GM18867 (cell line): ENCODE results near the gene DUSP3.
"Not testable (repeated sequence)": the region's sequence is repeated elsewhere in the genome, so short reads cannot be mapped to it uniquely, and the experiment has no call there.

Source experiments
- ATAC-seq: cut with Tn5 transposase; IDR thresholded peaks from one replicate; pipeline ENCODE4 v1.9.1; 2021; ENCODE audit warnings: mild to moderate bottlenecking, moderate library complexity; ENCODE audit not compliant: unreplicated experiment

The DUSP3 gene

GRCh38 chr17:43803758-43804157 lies 25.0 kb upstream of the DUSP3 start:
- no peak for ATAC-seq

GRCh38 chr17:43801844-43802243 lies 23.1 kb upstream of the DUSP3 start:
- no peak for ATAC-seq

DNA sequence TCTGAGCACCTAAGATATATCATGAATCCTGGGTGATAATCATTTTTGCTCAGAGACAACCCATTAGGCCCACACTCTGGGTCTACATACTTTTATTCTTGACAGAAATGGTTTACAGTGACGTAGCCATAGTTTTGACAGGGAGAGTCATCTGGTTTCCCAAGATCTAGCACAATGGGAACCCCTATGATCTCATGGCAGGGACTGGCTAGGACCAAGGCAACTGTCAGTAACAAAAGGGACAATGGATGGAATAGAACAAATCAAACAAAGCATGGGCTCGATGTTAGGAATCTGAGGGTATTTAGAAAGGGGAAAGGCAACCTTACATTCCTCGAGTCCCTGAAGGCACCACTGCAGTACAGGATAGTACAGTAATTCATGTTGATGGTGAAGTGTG lies 22.0 kb upstream of the DUSP3 start:
- ATAC-seq, result no peak

DNA sequence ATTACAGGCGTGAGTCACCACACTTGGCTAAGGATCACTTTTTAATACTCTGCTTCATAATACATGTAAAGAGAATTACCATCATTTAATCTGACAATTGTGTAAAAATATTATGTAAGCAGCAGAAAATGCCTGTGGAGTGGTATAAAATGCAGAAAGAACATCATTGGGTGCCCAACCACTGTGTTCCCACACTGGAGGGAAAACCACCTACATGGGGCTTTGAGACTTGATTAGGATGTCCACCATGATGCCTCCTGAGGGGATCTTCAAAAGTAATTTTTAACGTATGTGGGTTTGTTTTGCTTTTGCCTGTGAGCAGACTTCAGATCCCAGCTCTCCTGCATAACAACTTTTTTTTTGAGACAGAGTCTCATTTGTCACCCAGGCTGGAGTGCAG lies 20.3 kb upstream of the DUSP3 start:
- no peak for ATAC-seq

DNA sequence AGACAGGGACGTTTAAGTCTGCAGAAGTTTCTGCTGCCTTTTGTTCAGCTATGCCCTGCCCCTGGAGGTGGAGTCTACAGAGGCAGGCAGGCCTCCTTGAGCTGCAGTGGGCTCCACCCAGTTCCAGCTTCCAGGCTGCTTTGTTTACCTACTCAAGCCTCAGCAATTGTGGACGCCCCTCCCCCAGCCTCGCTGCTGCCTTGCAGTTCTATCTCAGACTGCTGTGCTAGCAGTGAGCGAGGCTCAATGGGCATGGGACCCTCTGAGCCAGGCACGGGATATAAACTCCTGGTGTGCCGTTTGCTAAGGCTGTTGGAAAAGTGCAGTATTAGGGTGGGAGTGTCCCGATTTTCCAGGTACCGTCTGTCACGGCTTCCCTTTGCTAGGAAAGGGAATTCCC lies 19.2 kb upstream of the DUSP3 start:
- ATAC-seq, result not testable (repeated sequence)

DNA sequence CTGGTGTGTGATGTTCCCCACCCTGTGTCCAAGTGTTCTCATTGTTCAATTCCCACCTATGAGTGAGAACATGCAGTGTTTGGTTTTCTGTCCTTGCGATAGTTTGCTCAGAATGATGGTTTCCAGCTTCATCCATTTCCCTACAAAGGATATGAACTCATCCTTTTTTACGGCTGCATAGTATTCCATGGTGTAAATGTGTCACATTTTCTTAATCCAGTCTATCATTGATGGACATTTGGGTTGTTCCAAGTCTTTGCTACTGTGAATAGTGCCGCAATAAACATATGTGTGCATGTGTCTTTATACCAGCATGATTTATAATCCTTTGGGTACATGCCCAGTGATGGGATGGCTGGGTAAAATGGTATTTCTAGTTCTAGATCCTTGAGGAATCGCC lies 13.9 kb upstream of the DUSP3 start:
- not testable (repeated sequence) for ATAC-seq

DNA sequence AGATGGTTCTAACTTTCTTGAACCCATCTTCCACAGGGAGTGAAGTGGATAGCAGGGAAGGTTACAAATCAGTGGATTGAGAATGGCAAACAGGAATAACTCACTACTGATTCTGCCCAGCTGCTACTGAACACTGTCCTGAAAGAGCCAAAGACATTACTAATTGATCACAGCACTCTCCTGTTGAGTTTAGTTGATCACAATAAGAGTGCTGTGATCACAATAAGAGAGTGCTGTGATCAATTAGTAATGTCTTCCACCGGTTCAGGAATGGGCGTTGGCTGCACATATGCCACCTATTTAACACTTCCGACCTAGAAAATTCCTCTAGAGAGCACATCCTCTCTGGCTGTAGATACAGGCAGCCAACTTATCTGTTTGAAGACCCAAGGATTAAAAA lies 12.8 kb upstream of the DUSP3 start:
- no peak for ATAC-seq

DNA sequence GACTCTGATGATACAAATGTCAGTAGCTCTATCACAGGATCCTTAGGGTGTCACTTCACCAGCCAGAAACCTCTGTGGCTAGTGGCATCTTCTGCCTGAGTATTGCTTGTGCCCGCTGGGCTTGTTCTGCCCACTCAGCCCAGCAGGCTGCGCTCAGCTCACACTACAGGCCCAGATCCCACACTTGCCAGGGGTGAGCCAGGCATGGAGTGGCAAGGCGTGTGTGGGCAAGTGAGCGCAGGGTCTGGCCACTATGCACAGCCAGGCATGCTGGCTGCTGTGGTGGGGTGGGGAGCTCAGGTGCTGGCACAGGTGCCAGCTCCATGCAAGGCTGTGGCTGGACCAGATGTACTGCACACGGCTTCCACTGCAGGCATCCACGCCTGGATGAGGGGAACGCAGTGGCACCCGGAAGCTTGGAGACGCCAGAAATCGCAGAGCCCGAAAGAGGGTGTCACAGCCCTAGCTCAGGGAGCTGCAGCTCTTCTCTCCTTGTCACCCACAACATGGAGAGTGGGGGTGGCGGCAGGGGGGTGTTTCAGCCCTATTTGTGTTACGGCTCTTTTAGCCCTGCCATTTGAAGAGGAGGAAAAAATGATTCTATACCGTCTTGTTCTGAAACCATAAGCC lies 11.6 kb upstream of the DUSP3 start:
- no peak for ATAC-seq

DNA sequence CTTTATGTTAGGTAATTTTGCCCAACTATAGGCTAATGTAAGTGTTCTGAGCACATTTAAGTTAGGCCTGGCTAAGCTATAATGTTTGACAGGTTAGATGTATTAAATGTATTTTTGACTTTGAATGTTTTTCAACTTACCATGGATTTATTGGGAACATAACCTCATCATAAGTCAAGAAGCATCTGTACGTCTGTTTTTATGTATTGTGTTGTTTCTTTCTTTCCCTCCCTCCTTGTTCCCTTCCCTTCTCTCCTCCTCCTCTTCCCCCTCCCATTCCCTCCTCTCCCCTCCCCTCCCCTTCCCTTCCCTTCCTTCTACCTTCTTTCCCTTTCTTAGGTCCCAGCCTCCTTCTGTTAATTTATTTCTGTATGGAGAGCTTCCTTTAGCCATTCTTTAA lies 10.7 kb upstream of the DUSP3 start:
- no peak for ATAC-seq

GRCh38 chr17:43788540-43788939 lies 9.8 kb upstream of the DUSP3 start:
- ATAC-seq, result no peak

- ATAC-seq, result no peak
Measured at GRCh38 chr17:43787728-43788127, 9.0 kb upstream of the DUSP3 start.

- no peak for ATAC-seq
Measured at GRCh38 chr17:43784628-43785101, 5.9 kb upstream of the DUSP3 start.

GRCh38 chr17:43784068-43784467 lies 5.3 kb upstream of the DUSP3 start:
- no peak for ATAC-seq

GRCh38 chr17:43782913-43783680 lies 4.3 kb upstream of the DUSP3 start:
- no peak for ATAC-seq

- no peak for ATAC-seq
Measured at GRCh38 chr17:43780135-43780534, 1.4 kb upstream of the DUSP3 start, which contains the start of gene CFAP97D1. CFAP97D1 (plus strand) TSS chr17:43780435; CDS start chr17:43780463, 28 bp downstream.

DNA sequence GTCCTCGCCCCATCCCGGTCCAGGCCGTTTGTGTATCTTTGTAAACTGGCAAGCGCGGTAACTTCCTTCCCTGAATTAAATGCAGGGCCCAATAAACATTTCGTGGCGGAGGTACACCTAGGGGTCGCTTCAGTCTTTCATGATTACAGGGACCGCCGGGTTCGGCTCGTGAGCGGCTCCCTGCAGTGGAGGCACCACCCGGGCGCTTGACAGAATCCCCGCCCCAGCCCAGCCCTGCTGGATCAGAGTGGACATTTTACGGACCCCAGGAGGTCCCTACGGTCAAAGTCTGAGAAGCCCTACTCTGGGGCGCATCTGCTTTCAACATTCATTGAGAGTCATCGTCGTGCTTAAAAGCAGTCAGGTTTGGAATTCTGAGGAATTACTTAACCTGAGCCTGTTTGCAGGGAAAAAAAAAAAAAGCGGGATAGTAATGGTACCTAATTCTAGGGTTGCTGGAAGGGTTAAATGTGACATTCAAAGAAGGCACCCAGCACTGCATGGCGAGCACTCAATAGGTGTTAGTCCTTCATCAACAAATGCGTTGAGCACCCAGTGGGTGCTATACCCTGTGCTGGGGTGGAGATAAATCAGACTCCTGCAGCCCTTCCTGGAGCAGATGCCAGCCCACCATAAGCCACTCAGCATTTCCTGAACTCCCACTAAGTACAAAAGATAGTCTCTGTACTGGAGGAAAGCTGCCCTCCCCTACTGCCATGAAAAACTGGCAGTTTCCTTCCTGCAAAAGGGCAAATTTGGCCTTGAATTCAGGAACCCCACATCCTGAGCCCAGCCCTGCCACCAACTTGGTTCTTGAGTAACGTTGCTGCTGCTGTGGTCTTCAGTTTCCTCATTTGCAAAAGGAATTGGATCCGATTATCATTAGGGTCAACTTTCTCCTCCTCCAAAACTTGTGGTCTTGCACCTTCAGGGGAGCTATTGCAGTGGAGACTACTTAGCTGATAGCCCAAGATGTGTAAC lies 658 bp upstream of the DUSP3 start:
- ATAC-seq, result no peak

- ATAC-seq, result no peak
Measured at GRCh38 chr17:43774304-43775250, 4.2 kb downstream of the DUSP3 start.

DNA sequence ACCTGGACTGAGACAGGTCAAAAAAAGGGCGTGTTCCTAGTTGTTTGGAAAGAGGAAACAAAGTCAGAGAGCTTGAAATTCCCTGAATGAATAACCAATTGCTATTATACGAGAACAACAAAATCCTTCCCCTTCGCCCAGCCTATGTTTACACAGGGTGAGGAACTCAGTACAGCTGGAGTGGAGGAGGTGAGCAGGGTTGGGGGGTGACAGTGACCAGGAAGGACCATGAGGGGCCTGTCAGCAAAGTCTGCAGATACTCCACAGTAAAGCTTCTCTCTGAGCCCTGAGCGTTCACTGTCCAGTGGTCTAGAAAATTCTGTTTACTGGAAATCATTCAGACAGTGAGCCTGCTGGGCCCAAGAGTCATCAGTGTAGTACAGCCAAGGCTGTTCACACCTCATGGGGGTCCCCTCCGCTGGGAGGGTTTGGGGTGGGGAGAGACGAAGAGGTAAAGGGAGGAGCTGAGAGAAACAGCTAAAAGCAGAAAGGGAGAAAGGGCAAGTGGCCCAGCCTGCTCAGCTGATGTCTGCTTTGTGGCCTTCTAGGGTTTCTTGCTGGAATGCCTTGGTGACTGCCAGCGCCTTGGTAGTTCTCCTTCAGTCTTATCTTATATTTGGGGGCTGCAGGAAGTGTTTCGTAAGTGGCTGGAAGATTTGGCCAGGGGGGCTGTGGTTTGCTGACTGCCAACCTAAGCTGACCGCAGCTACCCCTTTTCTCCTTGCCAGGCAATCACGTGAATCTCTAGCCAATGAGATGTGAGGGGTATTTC lies 5.7 kb downstream of the DUSP3 start:
- no peak for ATAC-seq

- no peak for ATAC-seq
Measured at GRCh38 chr17:43771463-43771862, 7.3 kb downstream of the DUSP3 start.
